Hepatocyte (in vitro differentiated cells): ENCODE data around the gene LRRC39.

Experiments used
- CTCF ChIP-seq: fragments of 200-600 bp; sonication (generic); IDR thresholded peaks from 2 replicates; pipeline ENCODE4 v1.5.1; 2016; ENCODE audit warnings: antibody characterized with exemption, mild to moderate bottlenecking; ENCODE audit not compliant: poor library complexity
- EZH2 ChIP-seq: fragments of 200-600 bp; sonication (generic); IDR thresholded peaks from 2 replicates; pipeline ENCODE4 v1.6.1; 2016; ENCODE audit warnings: antibody characterized with exemption, mild to moderate bottlenecking, borderline replicate concordance
- EZH2phosphoT487 ChIP-seq: fragments of 200-600 bp; sonication (generic); IDR thresholded peaks from one replicate; pipeline ENCODE4 v1.6.1; 2018; ENCODE audit warnings: antibody characterized with exemption, mild to moderate bottlenecking, low read depth, moderate library complexity; ENCODE audit not compliant: unreplicated experiment, severe bottlenecking

GRCh38 chr1:100164702-100165101 is 13.4 kb downstream of the LRRC39 start:
- TF ChIP-seq EZH2: no peak
- TF ChIP-seq CTCF: no peak
- no peak for TF ChIP-seq EZH2phosphoT487
